ENCODE results near the gene CARMIL3. TPM values are rescaled to one million over a fixed set of nuclear protein-coding genes. Genes with fewer than 3 reads are reported as not detected.

The CARMIL3 gene
- total RNA-seq, 3 donors from 2014 or later, result 1.4 to 2.7 (median 1.5) TPM

DNA sequence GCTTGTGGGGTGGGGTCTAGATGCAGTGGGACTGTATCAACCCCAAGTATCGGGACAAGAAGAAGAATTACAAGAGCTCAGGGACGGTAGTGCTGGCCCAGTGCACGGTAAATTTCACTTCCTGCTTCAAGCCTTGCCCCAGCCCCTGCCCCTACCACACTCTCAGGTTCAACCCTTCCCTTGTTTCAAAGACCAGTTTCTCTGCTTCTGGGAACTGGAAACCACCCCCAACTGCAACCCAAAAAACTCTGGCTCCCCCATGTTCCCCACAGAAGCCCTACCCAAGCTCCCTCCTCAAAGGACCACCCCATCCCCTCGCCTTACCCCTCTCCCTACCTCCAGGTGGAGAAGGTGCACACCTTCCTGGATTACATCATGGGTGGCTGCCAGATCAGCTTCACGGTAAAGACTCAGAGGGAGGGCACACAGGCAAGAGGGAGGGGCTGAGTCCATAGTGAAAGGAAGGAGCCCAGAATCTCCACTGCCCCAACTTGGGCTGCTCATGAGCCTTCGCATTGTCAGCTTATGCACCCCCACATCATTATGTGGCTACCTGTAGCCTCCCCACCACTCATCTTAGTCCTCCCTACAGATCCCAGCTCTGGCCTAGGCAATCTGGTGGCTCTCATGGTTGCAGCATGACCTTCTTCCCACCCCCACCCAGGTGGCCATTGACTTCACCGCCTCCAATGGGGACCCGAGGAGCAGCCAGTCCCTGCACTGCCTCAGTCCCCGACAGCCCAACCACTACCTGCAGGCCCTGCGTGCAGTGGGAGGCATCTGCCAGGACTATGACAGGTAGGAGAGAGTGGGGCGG lies 23.9 kb downstream of the CARMIL3 start:
- no peaks in the 10 kb centered on the region for H3K36me3 ChIP-seq (ENCODE audit: low read depth)
- H3K4me1 ChIP-seq (ENCODE audit: low read depth), result peaks cover 20% of the 10 kb centered on the region
- peak; percentile 49 for ATAC-seq
- intact Hi-C loops (cut with DNase I, micrococcal nuclease), result no loop called here
- H3K9me3 ChIP-seq, result no peaks in the 10 kb centered on the region
- DNase-seq, result no peak
- no peak overlapping the region for H3K4me3 ChIP-seq
- TF ChIP-seq, protein P1, sequence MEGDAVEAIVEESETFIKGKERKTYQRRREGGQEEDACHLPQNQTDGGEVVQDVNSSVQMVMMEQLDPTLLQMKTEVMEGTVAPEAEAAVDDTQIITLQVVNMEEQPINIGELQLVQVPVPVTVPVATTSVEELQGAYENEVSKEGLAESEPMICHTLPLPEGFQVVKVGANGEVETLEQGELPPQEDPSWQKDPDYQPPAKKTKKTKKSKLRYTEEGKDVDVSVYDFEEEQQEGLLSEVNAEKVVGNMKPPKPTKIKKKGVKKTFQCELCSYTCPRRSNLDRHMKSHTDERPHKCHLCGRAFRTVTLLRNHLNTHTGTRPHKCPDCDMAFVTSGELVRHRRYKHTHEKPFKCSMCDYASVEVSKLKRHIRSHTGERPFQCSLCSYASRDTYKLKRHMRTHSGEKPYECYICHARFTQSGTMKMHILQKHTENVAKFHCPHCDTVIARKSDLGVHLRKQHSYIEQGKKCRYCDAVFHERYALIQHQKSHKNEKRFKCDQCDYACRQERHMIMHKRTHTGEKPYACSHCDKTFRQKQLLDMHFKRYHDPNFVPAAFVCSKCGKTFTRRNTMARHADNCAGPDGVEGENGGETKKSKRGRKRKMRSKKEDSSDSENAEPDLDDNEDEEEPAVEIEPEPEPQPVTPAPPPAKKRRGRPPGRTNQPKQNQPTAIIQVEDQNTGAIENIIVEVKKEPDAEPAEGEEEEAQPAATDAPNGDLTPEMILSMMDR (IDR thresholded peaks at IDR 0.05), result no peak

DNA sequence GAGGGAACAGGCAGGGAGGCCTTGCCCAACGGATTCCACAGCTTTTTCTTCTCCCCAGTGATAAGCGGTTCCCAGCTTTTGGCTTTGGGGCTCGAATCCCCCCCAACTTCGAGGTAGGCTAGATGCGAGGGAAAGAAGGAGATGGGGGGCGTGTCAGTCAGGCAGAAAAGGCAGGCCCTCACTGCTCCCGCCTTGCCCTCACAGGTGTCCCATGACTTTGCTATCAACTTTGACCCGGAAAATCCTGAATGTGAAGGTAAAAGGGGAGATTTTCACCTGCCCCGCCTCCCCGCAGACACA lies 24.4 kb downstream of the CARMIL3 start:
- ATAC-seq (no peak), DNase-seq (no peak)
- H3K4me3 ChIP-seq, result no peak overlapping the region
- H3K4me1 ChIP-seq (ENCODE audit: low read depth), result peaks cover 22% of the 10 kb centered on the region
- H3K9me3 ChIP-seq, result no peaks in the 10 kb centered on the region
- H3K36me3 ChIP-seq (ENCODE audit: low read depth), result no peaks in the 10 kb centered on the region
- TF ChIP-seq, protein P1 (IDR thresholded peaks at IDR 0.05), result no peak
- intact Hi-C loops (cut with DNase I, micrococcal nuclease), result no loop called here

DNA sequence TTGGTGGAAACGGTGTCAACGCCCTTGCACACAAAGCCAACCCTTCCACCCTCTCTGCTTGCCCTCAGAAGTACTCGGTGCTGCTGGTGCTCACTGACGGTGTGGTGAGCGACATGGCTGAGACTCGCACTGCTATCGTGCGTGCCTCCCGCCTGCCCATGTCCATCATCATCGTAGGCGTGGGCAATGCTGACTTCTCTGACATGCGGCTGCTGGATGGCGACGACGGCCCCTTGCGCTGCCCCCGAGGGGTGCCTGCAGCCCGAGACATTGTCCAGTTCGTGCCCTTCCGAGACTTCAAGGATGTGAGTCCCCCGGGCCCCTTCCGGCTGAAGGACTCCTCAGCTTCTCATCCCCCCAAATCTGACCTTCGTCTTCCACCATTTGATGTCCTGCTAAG lies 25.3 kb downstream of the CARMIL3 start:
- TF ChIP-seq, protein P1 (IDR thresholded peaks at IDR 0.05), result no peak
- DNase-seq (no peak), ATAC-seq (no peak)
- H3K4me1 ChIP-seq (ENCODE audit: low read depth), result peaks cover 20% of the 10 kb centered on the region
- no peak overlapping the region for H3K4me3 ChIP-seq
- no peaks in the 10 kb centered on the region for H3K9me3 ChIP-seq
- H3K36me3 ChIP-seq (ENCODE audit: low read depth), result no peaks in the 10 kb centered on the region
- intact Hi-C loops (cut with DNase I, micrococcal nuclease), result no loop called here

DNA sequence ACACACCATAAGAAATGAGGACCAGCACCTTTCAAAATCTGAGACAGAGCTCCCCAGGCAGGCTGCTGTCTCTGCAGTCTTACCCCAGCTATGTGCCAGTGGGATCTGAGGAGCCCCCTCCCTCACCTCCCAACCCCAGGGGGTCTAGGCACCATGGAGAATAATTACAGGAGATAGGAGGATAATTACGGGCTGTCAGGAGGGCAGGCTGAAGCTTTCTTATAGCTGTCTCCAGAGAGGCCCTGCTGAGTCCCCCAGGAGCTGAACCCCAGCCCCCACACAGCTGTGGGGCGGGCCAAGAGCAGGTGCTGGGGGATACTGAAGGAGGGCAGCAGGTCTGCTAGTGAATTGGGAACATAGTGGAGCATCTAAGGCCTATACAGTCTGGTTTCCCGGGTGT lies 26.3 kb downstream of the CARMIL3 start:
- no peak for ATAC-seq
- peaks cover 12% of the 10 kb centered on the region for H3K4me1 ChIP-seq (ENCODE audit: low read depth)
- H3K4me3 ChIP-seq, result no peak overlapping the region
- no peaks in the 10 kb centered on the region for H3K9me3 ChIP-seq
- no peak for DNase-seq
- TF ChIP-seq, protein P1 (IDR thresholded peaks at IDR 0.05), result no peak
- H3K36me3 ChIP-seq (ENCODE audit: low read depth), result no peaks in the 10 kb centered on the region
- intact Hi-C loops (cut with DNase I, micrococcal nuclease), result no loop called here

DNA sequence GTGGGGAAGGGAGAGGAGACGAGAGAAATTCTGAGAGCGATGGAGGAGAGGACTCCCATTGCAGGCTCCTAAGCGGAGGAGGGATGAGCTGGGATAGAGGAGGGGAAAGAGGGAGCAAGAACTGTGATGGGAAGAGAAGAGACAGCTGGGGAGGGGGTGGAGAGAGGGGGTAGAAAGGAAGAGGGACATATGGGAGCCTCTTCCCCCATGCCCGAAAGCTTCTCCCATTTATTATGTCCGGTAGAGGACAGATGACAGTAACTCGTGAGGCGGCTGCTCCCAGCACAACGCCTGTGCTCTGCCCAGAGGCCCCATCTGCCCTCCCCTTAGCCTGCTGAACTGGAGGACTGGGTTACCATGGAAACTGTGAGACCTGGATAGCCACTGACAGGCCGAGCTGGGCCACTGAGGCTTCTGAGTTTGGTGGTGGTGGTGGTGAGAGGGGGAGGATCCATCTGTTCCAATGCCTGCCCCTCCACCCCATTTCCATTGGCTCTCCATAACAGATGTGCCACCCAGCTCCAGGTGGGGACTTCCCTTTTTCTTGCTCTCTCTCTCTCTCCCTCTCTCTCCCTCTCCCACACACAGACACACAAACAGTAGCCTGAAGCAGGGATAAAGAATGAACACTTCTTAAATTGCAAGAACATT lies 27.8 kb downstream of the CARMIL3 start:
- DNase-seq, result no peak
- TF ChIP-seq, protein P1 (IDR thresholded peaks at IDR 0.05), result no peak
- H3K36me3 ChIP-seq (ENCODE audit: low read depth), result no peaks in the 10 kb centered on the region
- ATAC-seq, result no peak
- H3K4me1 ChIP-seq (ENCODE audit: low read depth), result peaks cover 10% of the 10 kb centered on the region
- no peaks in the 10 kb centered on the region for H3K9me3 ChIP-seq
- H3K4me3 ChIP-seq, result no peak overlapping the region
- intact Hi-C loops (cut with DNase I, micrococcal nuclease), result no loop called here

All from mucosa of descending colon (tissue), 3 donors.